OCI-LY1 (cell line): ENCODE data around the gene CFAP97.
A peak's percentile ranks its signal among the peaks of the same experiment; 100 is the strongest.

Source experiments
- H2AFZ ChIP-seq: fragments of 200-600 bp; sonication (generic), shearing (Covaris generic); 2 replicates; pipeline ENCODE4 v1.6.0; 2014; ENCODE audit warnings: antibody characterized with exemption, mild to moderate bottlenecking, low read length
- H3F3A ChIP-seq: fragments of 200-600 bp; sonication (generic), shearing (Covaris generic); 2 replicates; pipeline ENCODE4 v1.6.0; 2014; ENCODE audit warnings: mild to moderate bottlenecking, antibody characterized with exemption, low read length, moderate library complexity; ENCODE audit not compliant: insufficient read depth
- H3K27ac ChIP-seq: fragments of 200-600 bp; sonication (generic); 2 replicates; pipeline ENCODE4 v1.5.1; 2014; ENCODE audit warnings: low read length, mixed run types, mild to moderate bottlenecking, low read depth; ENCODE audit not compliant: poor library complexity, severe bottlenecking
- H3K27me3 ChIP-seq: fragments of 200-600 bp; sonication (generic); 2 replicates; pipeline ENCODE4 v1.6.0; 2014; ENCODE audit warnings: antibody characterized with exemption, mild to moderate bottlenecking, low read length, moderate library complexity; ENCODE audit not compliant: insufficient read depth
- H3K36me3 ChIP-seq: fragments of 200-600 bp; sonication (generic); 2 replicates; pipeline ENCODE4 v1.6.1; 2014; ENCODE audit warnings: mild to moderate bottlenecking, antibody characterized with exemption, low read length, moderate library complexity, mixed read lengths; ENCODE audit not compliant: insufficient read depth
- H3K4me1 ChIP-seq: fragments of 200-600 bp; sonication (generic); 2 replicates; pipeline ENCODE4 v1.5.1; 2014; ENCODE audit warnings: mild to moderate bottlenecking, low read length, moderate library complexity; ENCODE audit not compliant: insufficient read depth, severe bottlenecking
- H3K4me2 ChIP-seq: fragments of 200-600 bp; sonication (generic), shearing (Covaris generic); 2 replicates; pipeline ENCODE4 v1.6.1; 2014; ENCODE audit warnings: low read length
- H3K4me3 ChIP-seq: fragments of 200-600 bp; sonication (generic); 2 replicates; pipeline ENCODE4 v1.5.1; 2014; ENCODE audit warnings: low read length, low read depth, mild to moderate bottlenecking, mixed read lengths; ENCODE audit not compliant: poor library complexity, severe bottlenecking
- H3K79me2 ChIP-seq: fragments of 200-600 bp; shearing (Covaris generic); 2 replicates; pipeline ENCODE4 v1.6.1; 2016; ENCODE audit warnings: mixed run types, low read length, mixed read lengths; ENCODE audit not compliant: insufficient read depth
- H3K9ac ChIP-seq: fragments of 200-600 bp; sonication (generic), shearing (Covaris generic); 2 replicates; pipeline ENCODE4 v1.6.1; 2014; ENCODE audit warnings: mild to moderate bottlenecking, low read length, mixed read lengths
- H3K9me2 ChIP-seq: fragments of 200-600 bp; sonication (generic), shearing (Covaris generic); 2 replicates; pipeline ENCODE4 v1.6.1; 2014; ENCODE audit warnings: low read depth, mild to moderate bottlenecking, low read length, mixed read lengths
- H3K9me3 ChIP-seq: fragments of 200-600 bp; shearing (Covaris generic); 2 replicates; pipeline ENCODE4 v1.6.1; 2014; ENCODE audit warnings: low read length, mixed read lengths
- H4K20me1 ChIP-seq: fragments of 200-600 bp; sonication (generic), shearing (Covaris generic); 2 replicates; pipeline ENCODE4 v1.6.0; 2016; ENCODE audit warnings: mild to moderate bottlenecking, low read length; ENCODE audit not compliant: insufficient read depth
- CTCF ChIP-seq: fragments of 200-600 bp; sonication (generic), shearing (Covaris generic); IDR thresholded peaks from 2 replicates; pipeline ENCODE4 v1.5.1; 2017; ENCODE audit warnings: mild to moderate bottlenecking, antibody characterized with exemption, low read length, moderate library complexity, mixed read lengths
- EZH2 ChIP-seq: fragments of 200-600 bp; sonication (generic), shearing (Covaris generic); IDR thresholded peaks from 2 replicates; pipeline ENCODE4 v1.8.0; 2017; ENCODE audit warnings: borderline replicate concordance, mixed run types, mild to moderate bottlenecking, antibody characterized with exemption, low read length, moderate library complexity, mixed read lengths

Gene CFAP97

GRCh38 chr4:185221491-185221890 lies 17.7 kb upstream of the CFAP97 start:
- Histone ChIP-seq H3K9me2 (no peaks in the 10 kb centered on the region), H3K4me3 (no peak overlapping the region), H2AFZ (no peak overlapping the region), H3K27me3 (no peaks in the 10 kb centered on the region), H3K9ac (no peak overlapping the region), H3K79me2 (peaks cover 83% of the 10 kb centered on the region), H3K4me1 (peaks cover 60% of the 10 kb centered on the region), H3K36me3 (peaks cover 20% of the 10 kb centered on the region), H3K9me3 (no peaks in the 10 kb centered on the region), H4K20me1 (no peaks in the 10 kb centered on the region), H3K4me2 (no peak overlapping the region), H3K27ac (no peak overlapping the region), H3F3A (peaks cover 4% of the 10 kb centered on the region; the same call in 1 of the 2 replicates)
- TF ChIP-seq CTCF: no peak
- no peak for TF ChIP-seq EZH2

- Histone ChIP-seq H3K9me2 (no peaks in the 10 kb centered on the region), H3K4me1 (peaks cover 60% of the 10 kb centered on the region), H2AFZ (no peak overlapping the region), H4K20me1 (no peaks in the 10 kb centered on the region), H3K9ac (peak overlapping the region; percentile 45; the same call in 1 of the 2 replicates), H3K9me3 (no peaks in the 10 kb centered on the region), H3F3A (peaks cover 4% of the 10 kb centered on the region; the same call in 1 of the 2 replicates), H3K4me3 (peak overlapping the region; percentile 48), H3K36me3 (peaks cover 20% of the 10 kb centered on the region), H3K4me2 (peak overlapping the region; percentile 69), H3K27me3 (no peaks in the 10 kb centered on the region), H3K79me2 (peaks cover 81% of the 10 kb centered on the region), H3K27ac (peak overlapping the region; percentile 97)
- TF ChIP-seq CTCF: no peak
- TF ChIP-seq EZH2: no peak
These were observed 15.9 kb upstream of the CFAP97 start for GRCh38 chr4:185219551-185220344.

GRCh38 chr4:185218312-185218711 lies 14.5 kb upstream of the CFAP97 start:
- no peaks in the 10 kb centered on the region for H4K20me1 ChIP-seq
- no peak for TF ChIP-seq EZH2
- peaks cover 77% of the 10 kb centered on the region for H3K79me2 ChIP-seq

More at GRCh38 chr4:185218312-185218711, 14.5 kb upstream of the CFAP97 start:
- H3K9me2 ChIP-seq: no peaks in the 10 kb centered on the region
- H3K27ac ChIP-seq: peak overlapping the region; percentile 97
- no peaks in the 10 kb centered on the region for H3K9me3 ChIP-seq
- 0 out of 2 replicates have a peak overlapping the region, but pooled peaks have one; percentile 61 for H3K4me2 ChIP-seq
- peaks cover 20% of the 10 kb centered on the region for H3K36me3 ChIP-seq
- peaks cover 11% of the 10 kb centered on the region for H3F3A ChIP-seq
- no peak overlapping the region; the same call in 1 of the 2 replicates for H3K9ac ChIP-seq
- H3K4me1 ChIP-seq: peaks cover 73% of the 10 kb centered on the region
- no peak overlapping the region for H3K4me3 ChIP-seq
- H2AFZ ChIP-seq: no peak overlapping the region
- H3K27me3 ChIP-seq: no peaks in the 10 kb centered on the region
